ENCODE measurements around the gene SCGB1A1. TPM values are rescaled to one million over a fixed set of nuclear protein-coding genes. Genes with fewer than 3 reads are reported as not detected.

The SCGB1A1 gene
- total RNA-seq, 1 experiment from 2014 or later: not detected

GRCh38 chr11:62458212-62459002 lies 39.6 kb downstream of the SCGB1A1 start:
- TF ChIP-seq CTCF (IDR thresholded peaks at IDR 0.05; ENCODE audit: insufficient read depth in 1 of 2, low read depth in 1 of 2, low read length in 1 of 2, severe bottlenecking in 1 of 2, unreplicated experiment in 1 of 2): no peak
- Mint-ChIP-seq H3K4me3 (ENCODE audit: unreplicated experiment) (no peak overlapping the region), H3K27me3 (ENCODE audit: insufficient read depth, unreplicated experiment) (no peaks in the 10 kb centered on the region), H3K4me1 (ENCODE audit: low read depth, unreplicated experiment) (peaks cover 37% of the 10 kb centered on the region), H3K9me3 (ENCODE audit: unreplicated experiment) (no peaks in the 10 kb centered on the region), H3K36me3 (ENCODE audit: insufficient read depth, unreplicated experiment) (peaks cover 1% of the 10 kb centered on the region), H3K27ac (ENCODE audit: unreplicated experiment) (peak overlapping the region; percentile 84)
- Histone ChIP-seq H3K36me3 (ENCODE audit: control insufficient read depth, insufficient read depth, low read length) (no peaks in the 10 kb centered on the region), H3K9me3 (no peaks in the 10 kb centered on the region), H3K27me3 (replicated peaks; ENCODE audit: control insufficient read depth, insufficient read depth, low read length) (no peaks in the 10 kb centered on the region), H3K4me1 (peaks cover 64% of the 10 kb centered on the region), H3K4me3 (ENCODE audit: low read depth, low read length) (no peak overlapping the region)
- ChIA-PET POLR2A (interaction anchor here (0.7 to 1.1 kb wide), 2 partner anchors 14 to 23 kb away, joined by 3 to 16 read pairs; no protein-coding TSS in a partner anchor), CTCF (interaction anchor here (0.5 to 3.5 kb wide), 10 partner anchors 21 to 623 kb away, joined by 3 to 28 read pairs (median 6); no protein-coding TSS in a partner anchor)
- BruUV-seq (replicated peaks): TSS peak; percentile 91
- intact Hi-C loops (cut with micrococcal nuclease; ENCODE audit: unreplicated experiment): no loop called here
- DNase-seq: peak; percentile 57 to 77

- Mint-ChIP-seq H3K4me3 (ENCODE audit: unreplicated experiment) (no peak overlapping the region), H3K36me3 (ENCODE audit: insufficient read depth, unreplicated experiment) (peaks cover 5% of the 10 kb centered on the region), H3K9me3 (ENCODE audit: unreplicated experiment) (no peaks in the 10 kb centered on the region), H3K27me3 (ENCODE audit: insufficient read depth, unreplicated experiment) (no peaks in the 10 kb centered on the region), H3K27ac (ENCODE audit: unreplicated experiment) (peak overlapping the region; percentile 84), H3K4me1 (ENCODE audit: low read depth, unreplicated experiment) (peaks cover 40% of the 10 kb centered on the region)
- no peak for DNase-seq
- intact Hi-C loops (cut with micrococcal nuclease; ENCODE audit: unreplicated experiment): no loop called here
- BruUV-seq (replicated peaks): no TSS peak
- no peaks in the 10 kb centered on the region for H3K9me3 ChIP-seq
- ChIA-PET CTCF (interaction anchor here (0.5 to 3.5 kb wide), 6 partner anchors 22 to 624 kb away, joined by 3 to 28 read pairs (median 12); no protein-coding TSS in a partner anchor), POLR2A (interaction anchor here (1.1 kb wide), 1 partner anchor 22 kb away, joined by 16 read pairs; no protein-coding TSS in a partner anchor)
- no peaks in the 10 kb centered on the region for H3K27me3 ChIP-seq (replicated peaks; ENCODE audit: control insufficient read depth, insufficient read depth, low read length)
- H3K36me3 ChIP-seq (ENCODE audit: control insufficient read depth, insufficient read depth, low read length): no peaks in the 10 kb centered on the region
- TF ChIP-seq CTCF (IDR thresholded peaks at IDR 0.05; ENCODE audit: insufficient read depth in 1 of 2, low read depth in 1 of 2, low read length in 1 of 2, severe bottlenecking in 1 of 2, unreplicated experiment in 1 of 2): no peak
- H3K4me3 ChIP-seq (ENCODE audit: low read depth, low read length): no peak overlapping the region
- H3K4me1 ChIP-seq: peaks cover 64% of the 10 kb centered on the region
Measured at GRCh38 chr11:62459080-62459479, 40.2 kb downstream of the SCGB1A1 start.

- Histone ChIP-seq H3K27me3 (replicated peaks; ENCODE audit: control insufficient read depth, insufficient read depth, low read length) (no peaks in the 10 kb centered on the region), H3K4me3 (ENCODE audit: low read depth, low read length) (no peak overlapping the region), H3K4me1 (peaks cover 56% of the 10 kb centered on the region), H3K9me3 (no peaks in the 10 kb centered on the region), H3K36me3 (ENCODE audit: control insufficient read depth, insufficient read depth, low read length) (no peaks in the 10 kb centered on the region)
- no peak for DNase-seq
- ChIA-PET CTCF (interaction anchor here (0.7 to 1.0 kb wide), 3 partner anchors 67 to 130 kb away, joined by 3 to 5 read pairs (median 4); partner anchors contain the start of gene TUT1), POLR2A (interaction anchor here (0.6 kb wide), 2 partner anchors 13 to 18 kb away, joined by 4 to 16 read pairs; no protein-coding TSS in a partner anchor)
- H3K27ac Mint-ChIP-seq (ENCODE audit: unreplicated experiment): no peak overlapping the region
- peaks cover 11% of the 10 kb centered on the region for H3K36me3 Mint-ChIP-seq (ENCODE audit: insufficient read depth, unreplicated experiment)
- TF ChIP-seq CTCF (IDR thresholded peaks at IDR 0.05; ENCODE audit: insufficient read depth in 1 of 2, low read depth in 1 of 2, low read length in 1 of 2, severe bottlenecking in 1 of 2, unreplicated experiment in 1 of 2): no peak
- H3K4me3 Mint-ChIP-seq (ENCODE audit: unreplicated experiment): no peak overlapping the region
- no peaks in the 10 kb centered on the region for H3K9me3 Mint-ChIP-seq (ENCODE audit: unreplicated experiment)
- no peaks in the 10 kb centered on the region for H3K27me3 Mint-ChIP-seq (ENCODE audit: insufficient read depth, unreplicated experiment)
- peaks cover 46% of the 10 kb centered on the region for H3K4me1 Mint-ChIP-seq (ENCODE audit: low read depth, unreplicated experiment)
- no TSS peak for BruUV-seq (replicated peaks)
- intact Hi-C loops (cut with micrococcal nuclease; ENCODE audit: unreplicated experiment): no loop called here
Measured at GRCh38 chr11:62461740-62462507, 43.1 kb downstream of the SCGB1A1 start.
